Astrocyte of the hippocampus (primary cell): ENCODE measurements around the gene TAF8.

Experiments used
- DNase-seq: peaks from one replicate; pipeline ENCODE4 v3.0.0; 2011; ENCODE audit warnings: low read depth, low spot score

TAF8 gene

GRCh38 chr6:42123379-42124103, 73.2 kb downstream of the TAF8 start:
- DNase-seq, result no peak

GRCh38 chr6:42124223-42124836, 74.0 kb downstream of the TAF8 start:
- DNase-seq, result no peak

- no peak for DNase-seq
Observed at GRCh38 chr6:42125231-42125630, 74.9 kb downstream of the TAF8 start.

GRCh38 chr6:42125663-42126062, 75.3 kb downstream of the TAF8 start:
- DNase-seq, result no peak

- no peak for DNase-seq
Observed at GRCh38 chr6:42128460-42129359, 78.4 kb downstream of the TAF8 start.

GRCh38 chr6:42129360-42129676, 79.0 kb downstream of the TAF8 start:
- DNase-seq, result no peak

GRCh38 chr6:42131531-42131930, 81.2 kb downstream of the TAF8 start:
- peak; percentile 84 for DNase-seq

GRCh38 chr6:42133926-42134325, 83.6 kb downstream of the TAF8 start:
- no peak for DNase-seq

- DNase-seq, result no peak
Observed at GRCh38 chr6:42135161-42135560, 84.8 kb downstream of the TAF8 start.

- DNase-seq, result no peak
Observed at GRCh38 chr6:42135722-42136121, 85.4 kb downstream of the TAF8 start.

- DNase-seq, result peak; percentile 82
Observed at GRCh38 chr6:42136508-42137193, 86.3 kb downstream of the TAF8 start.
